Activated effector memory CD4-positive, alpha-beta T cell treated with Interleukin-2 at 50 U/mL for 16 hours (primary cell): ENCODE results near the gene TVP23C.

ENCODE experiments used
- DNase-seq: peaks from one replicate; pipeline ENCODE4 v3.0.0-alpha.2; 2020

The TVP23C gene

GRCh38 chr17:15494821-15495220 lies 68.5 kb downstream of the TVP23C start:
- no peak for DNase-seq

GRCh38 chr17:15493693-15494035 lies 69.6 kb downstream of the TVP23C start:
- DNase-seq, result no peak

GRCh38 chr17:15492791-15493692 lies 70.2 kb downstream of the TVP23C start:
- DNase-seq, result no peak

- DNase-seq, result no peak
Measured at GRCh38 chr17:15492186-15492585, 71.1 kb downstream of the TVP23C start.

GRCh38 chr17:15490634-15491261 lies 72.5 kb downstream of the TVP23C start:
- DNase-seq, result no peak

- no peak for DNase-seq
Measured at GRCh38 chr17:15488557-15488956, 74.7 kb downstream of the TVP23C start.

- no peak for DNase-seq
Measured at GRCh38 chr17:15485045-15485444, 78.2 kb downstream of the TVP23C start.

GRCh38 chr17:15483431-15483830 lies 79.9 kb downstream of the TVP23C start:
- DNase-seq, result no peak

GRCh38 chr17:15482476-15482875 lies 80.8 kb downstream of the TVP23C start:
- DNase-seq, result no peak

- DNase-seq, result no peak
Measured at GRCh38 chr17:15481481-15481880, 81.8 kb downstream of the TVP23C start.

GRCh38 chr17:15480204-15480603 lies 83.1 kb downstream of the TVP23C start:
- DNase-seq, result no peak

- no peak for DNase-seq
Measured at GRCh38 chr17:15479703-15480102, 83.6 kb downstream of the TVP23C start.

GRCh38 chr17:15478845-15479244 lies 84.4 kb downstream of the TVP23C start:
- DNase-seq, result no peak

GRCh38 chr17:15475631-15476354 lies 87.5 kb downstream of the TVP23C start:
- no peak for DNase-seq

- DNase-seq, result no peak
Measured at GRCh38 chr17:15472891-15473290, 90.4 kb downstream of the TVP23C start.

- no peak for DNase-seq
Measured at GRCh38 chr17:15470536-15470935, 92.7 kb downstream of the TVP23C start.

- no peak for DNase-seq
Measured at GRCh38 chr17:15469260-15469659, 94.0 kb downstream of the TVP23C start.

- DNase-seq, result no peak
Measured at GRCh38 chr17:15468126-15468525, 95.2 kb downstream of the TVP23C start.

- no peak for DNase-seq
Measured at GRCh38 chr17:15467592-15467991, 95.7 kb downstream of the TVP23C start, which contains the start of gene CDRT4. TSS of gene CDRT4 (minus strand) at chr17:15467621. CDS start at chr17:15440238, 27,383 bp downstream.

GRCh38 chr17:15466131-15466530 lies 97.2 kb downstream of the TVP23C start:
- no peak for DNase-seq

- no peak for DNase-seq
Measured at GRCh38 chr17:15465045-15465701, 98.1 kb downstream of the TVP23C start.

- DNase-seq, result no peak
Measured at GRCh38 chr17:15464231-15464985, 98.9 kb downstream of the TVP23C start.
